Endothelial cell of umbilical vein (primary cell): ENCODE measurements around the gene ZNF470. TPM values are rescaled to one million over a fixed set of nuclear protein-coding genes. Genes with fewer than 3 reads are reported as not detected.

ENCODE experiments used
- BruUV-seq: library from RNA; stranded (reverse); fragments of 400-500 nt; replicated peaks from 2 replicates; lab custom pipeline; 2021; lab: Mats Ljungman, UMichigan
- CTCF ChIA-PET: fragments of 300-600, 350-600 bp; sonication (Branson Sonifier 250); formaldehyde crosslinking; loops from one replicate; lab custom pipeline; 2021; ENCODE audit warnings: antibody characterized with exemption, inconsistent platforms; lab: Charles Lee
- POLR2A ChIA-PET: fragments of 300-600, 350-600 bp; sonication (Branson Sonifier 250); formaldehyde crosslinking; loops from one replicate; lab custom pipeline; 2021; ENCODE audit warnings: antibody characterized with exemption, inconsistent platforms; lab: Charles Lee
- DNase-seq: peaks from one replicate; pipeline ENCODE4 v3.0.0-alpha.2; 2011; ENCODE audit warnings: low read depth, low spot score
- FAIRE-seq: peaks from 2 replicates; lab custom pipeline; 2011; peaks lifted over from hg19 to GRCh38; lab: Jason Lieb, UNC
- H2AFZ ChIP-seq: 2 replicates; pipeline ENCODE4 v1.6.0; 2012; ENCODE audit warnings: low read depth, low read length, control low read depth, inconsistent platforms
- H3K27ac ChIP-seq: 2 replicates; pipeline ENCODE4 v1.5.1; 2011; ENCODE audit warnings: low read depth, mild to moderate bottlenecking, control low read depth, low read length, moderate library complexity; ENCODE audit not compliant: insufficient read depth
- H3K27me3 ChIP-seq, 2 experiments: 2 replicates each; pipeline versions ENCODE4 v1.6.0 to v1.6.1; 2011; ENCODE audit warnings: low read length in 2 of 2, mixed read lengths in 1 of 2; ENCODE audit not compliant: control insufficient read depth in 2 of 2, insufficient read depth in 2 of 2
- H3K36me3 ChIP-seq, 2 experiments: 2 replicates in 1 of 2; 3 replicates in 1 of 2; pipeline ENCODE4 v1.5.1; 2011; ENCODE audit warnings: low read length in 2 of 2, mild to moderate bottlenecking in 1 of 2, moderate library complexity in 1 of 2; ENCODE audit not compliant: control insufficient read depth in 2 of 2, insufficient read depth in 2 of 2; ENCODE audit errors: extremely low read depth in 1 of 2
- H3K4me1 ChIP-seq: 3 replicates; pipeline ENCODE4 v1.5.1; 2011; ENCODE audit warnings: mild to moderate bottlenecking, low read length; ENCODE audit not compliant: control insufficient read depth, insufficient read depth; ENCODE audit errors: extremely low read depth
- H3K4me2 ChIP-seq: 2 replicates; pipeline ENCODE4 v1.6.1; 2011; ENCODE audit warnings: low read length, control low read depth, mixed read lengths; ENCODE audit not compliant: insufficient read depth
- H3K4me3 ChIP-seq, 3 experiments: fragments of 200-600 bp in 1 of 3; sonication (generic), shearing (Covaris generic) in 1 of 3; replicated peaks in 1 of 3; 2 replicates each; pipeline ENCODE4 v1.5.1; 2011 to 2016; ENCODE audit warnings: control low read depth in 3 of 3, low read length in 3 of 3, mild to moderate bottlenecking in 2 of 3, inconsistent platforms in 1 of 3, low read depth in 1 of 3, moderate library complexity in 1 of 3; ENCODE audit not compliant: insufficient read depth in 1 of 3
- H3K79me2 ChIP-seq: 2 replicates; pipeline ENCODE4 v1.6.0; 2012; ENCODE audit warnings: low read length, inconsistent platforms; ENCODE audit not compliant: control insufficient read depth, insufficient read depth
- H3K9ac ChIP-seq: replicated peaks from 2 replicates; pipeline ENCODE3; 2011; ENCODE audit warnings: low read length, control low read depth; ENCODE audit not compliant: insufficient read depth; ENCODE audit errors: extremely low read depth
- H3K9me1 ChIP-seq: replicated peaks from 3 replicates; pipeline ENCODE4 v1.6.0; 2011; ENCODE audit warnings: mild to moderate bottlenecking, low read length; ENCODE audit not compliant: control insufficient read depth, insufficient read depth; ENCODE audit errors: extremely low read depth
- H3K9me3 ChIP-seq: replicated peaks from 2 replicates; pipeline ENCODE4 v1.5.1; 2012; ENCODE audit warnings: low read length, inconsistent platforms; ENCODE audit not compliant: control insufficient read depth, insufficient read depth
- H4K20me1 ChIP-seq: replicated peaks from 2 replicates; pipeline ENCODE3; 2011; ENCODE audit warnings: mild to moderate bottlenecking, low read length; ENCODE audit not compliant: control insufficient read depth, insufficient read depth; ENCODE audit errors: extremely low read depth
- CTCF ChIP-seq, 2 donors: IDR thresholded peaks; 1 replicate in 1 of 2; 2 replicates in 1 of 2; pipeline ENCODE4 v1.5.1; 2011; ENCODE audit warnings: low read length in 2 of 2, mild to moderate bottlenecking in 2 of 2, moderate library complexity in 2 of 2, control low read depth in 1 of 2, inconsistent platforms in 1 of 2, low read depth in 1 of 2; ENCODE audit not compliant: insufficient read depth in 1 of 2; ENCODE audit errors: extremely low read depth in 1 of 2
- EZH2 ChIP-seq: IDR thresholded peaks from 2 replicates; pipeline ENCODE4 v1.6.1; 2012; ENCODE audit warnings: borderline replicate concordance, low read depth, mild to moderate bottlenecking, moderate library complexity, low read length, inconsistent platforms; ENCODE audit not compliant: severe bottlenecking
- FOS ChIP-seq: IDR thresholded peaks from 2 replicates; pipeline ENCODE4 v1.6.1; 2011; ENCODE audit warnings: mild to moderate bottlenecking, low read length, moderate library complexity, borderline replicate concordance; ENCODE audit not compliant: insufficient read depth
- GATA2 ChIP-seq: IDR thresholded peaks from 2 replicates; pipeline ENCODE4 v1.7.0; 2011; ENCODE audit warnings: low read depth, mild to moderate bottlenecking, moderate library complexity, mixed read lengths, low read length; ENCODE audit not compliant: insufficient read length, insufficient read depth
- JUN ChIP-seq: IDR thresholded peaks from 2 replicates; pipeline ENCODE4 v1.6.1; 2011; ENCODE audit warnings: borderline replicate concordance, low read depth; ENCODE audit not compliant: insufficient read length, insufficient read depth
- MYC ChIP-seq: IDR thresholded peaks from one replicate; pipeline ENCODE4 v1.6.1; 2011; ENCODE audit warnings: mild to moderate bottlenecking, low read depth, low read length
- POLR2A ChIP-seq: IDR thresholded peaks from 2 replicates; pipeline ENCODE4 v1.6.1; 2012; ENCODE audit warnings: low read depth, mild to moderate bottlenecking, control low read depth, low read length
- POLR2AphosphoS5 ChIP-seq: IDR thresholded peaks from 2 replicates; pipeline ENCODE4 v1.6.1; 2012; ENCODE audit warnings: low read depth, mild to moderate bottlenecking, control low read depth, low read length, moderate library complexity; ENCODE audit not compliant: insufficient read depth
- dilution Hi-C: fragments of 300-500 bp; cut with MboI; formaldehyde crosslinking; loops from one replicate; pipeline ENCODE4 v1.15.0; 2019; ENCODE audit warnings: low sequenced_read_pairs; ENCODE audit not compliant: extremely low pct_ligation_motif_present
- intact Hi-C: fragments of 100-400 bp; cut with micrococcal nuclease; formaldehyde crosslinking; loops from one replicate; pipeline ENCODE4 v1.10.0; 2022
- polyA plus RNA-seq, 4 experiments: library from polyadenylated mRNA; depleted of rRNA in 3 of 4; stranded (reverse) in 3 of 4; unstranded in 1 of 4; fragments of >200 nt; gene quantifications; 2 replicates each; pipeline versions ENCODE4 v1.2.1 to v1.2.3, GENCODE V29; 2011 to 2012; ENCODE audit warnings: missing spikeins in 1 of 4
- total RNA-seq: library from RNA; stranded (reverse); gene quantifications from 2 replicates; pipeline ENCODE4 v1.2.3, GENCODE V29; 2021
- TF ChIP-seq, protein P1 (sequence below): IDR thresholded peaks from 2 replicates; pipeline ENCODE4 v1.6.1; 2011; ENCODE audit not compliant: insufficient read depth, insufficient read length

The ZNF470 gene
- total and polyA plus RNA-seq, 2 donors (not counting 3 experiments of a cell fraction or from before 2014, with no cell fraction given), result 1.0 to 3.9 TPM

DNA sequence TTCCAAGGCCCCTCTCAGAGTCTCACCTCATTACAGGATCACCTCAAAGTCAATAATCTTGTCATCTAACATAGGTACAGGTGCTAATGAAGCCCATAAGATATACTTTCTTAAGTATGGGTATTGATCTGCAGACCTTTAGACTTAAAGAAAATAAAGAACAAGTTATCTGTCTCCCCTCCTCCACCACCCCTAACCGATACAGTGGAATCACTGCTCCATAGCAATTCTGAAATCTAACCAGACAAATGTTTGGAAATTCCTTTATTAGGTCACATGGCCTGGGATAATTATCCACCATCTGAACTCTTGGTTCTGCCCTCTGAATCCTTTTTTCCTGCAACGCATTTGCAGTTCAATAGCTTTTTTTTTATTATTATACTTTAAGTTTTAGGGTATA, 4.5 kb upstream of the ZNF470 start:
- Histone ChIP-seq H3K9me3 (no peaks in the 10 kb centered on the region), H2AFZ (no peak overlapping the region), H3K27me3 (no peaks in the 10 kb centered on the region), H3K4me1 (peaks cover under 1% of the 10 kb centered on the region), H3K4me3 (no peak overlapping the region), H3K36me3 (no peaks in the 10 kb centered on the region), H3K4me2 (no peak overlapping the region), H3K27ac (no peak overlapping the region), H3K79me2 (no peaks in the 10 kb centered on the region), H3K9me1 (no peaks in the 10 kb centered on the region), H3K9ac (no peak overlapping the region), H4K20me1 (no peaks in the 10 kb centered on the region)
- POLR2A ChIA-PET, result no interaction called here
- no peak for FAIRE-seq
- BruUV-seq, result no TSS peak
- CTCF ChIA-PET, result no interaction called here
- DNase-seq, result no peak
- intact Hi-C loops (loop anchor here (10.0 kb wide), 1 partner anchor 158 kb away; the partner anchor contains the start of gene ZNF583), dilution Hi-C loops (no loop called here)
- TF ChIP-seq MYC, result no peak
- TF ChIP-seq, protein P1, sequence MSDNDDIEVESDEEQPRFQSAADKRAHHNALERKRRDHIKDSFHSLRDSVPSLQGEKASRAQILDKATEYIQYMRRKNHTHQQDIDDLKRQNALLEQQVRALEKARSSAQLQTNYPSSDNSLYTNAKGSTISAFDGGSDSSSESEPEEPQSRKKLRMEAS, result no peak
- TF ChIP-seq CTCF (IDR thresholded peaks at IDR 0.05; ENCODE audit: extremely low read depth in 1 of 2, insufficient read depth in 1 of 2, low read depth in 1 of 2, low read length in 2 of 2), result no peak
- no peak for TF ChIP-seq POLR2AphosphoS5
- TF ChIP-seq POLR2A, result no peak
- no peak for TF ChIP-seq EZH2
- TF ChIP-seq JUN, result no peak
- TF ChIP-seq FOS, result no peak
- no peak for TF ChIP-seq GATA2
